DMS53 (cell line): ENCODE results near the gene OR8I2.
"Not testable (repeated sequence)": the region's sequence is repeated elsewhere in the genome, so short reads cannot be mapped to it uniquely, and the experiment has no call there.

ENCODE experiments used
- DNase-seq: peaks from one replicate; lab custom pipeline; 2025; lab: John Stamatoyannopoulos, UW

OR8I2 gene

GRCh38 chr11:56093008-56093407 is at the start of gene OR8I2:
Gene OR8I2, plus strand, starts transcription at chr11:56093308. Its CDS starts 0 bp downstream, at chr11:56093308.
- DNase-seq: no peak

GRCh38 chr11:56045538-56045937 is 47.6 kb upstream of the OR8I2 start:
- peak; percentile 2 for DNase-seq

- DNase-seq: no peak
Measured at GRCh38 chr11:56048480-56048879, 44.6 kb upstream of the OR8I2 start.

GRCh38 chr11:56049487-56049886 is 43.6 kb upstream of the OR8I2 start:
- no peak for DNase-seq

GRCh38 chr11:56056366-56056765 is 36.7 kb upstream of the OR8I2 start:
- not testable (repeated sequence) for DNase-seq

- DNase-seq: not testable (repeated sequence)
Measured at GRCh38 chr11:56057661-56058237, 35.4 kb upstream of the OR8I2 start.

GRCh38 chr11:56058260-56058780 is 34.8 kb upstream of the OR8I2 start:
- not testable (repeated sequence) for DNase-seq

GRCh38 chr11:56066980-56067379 is 26.1 kb upstream of the OR8I2 start:
- DNase-seq: no peak

GRCh38 chr11:56089697-56090096 is 3.4 kb upstream of the OR8I2 start:
- DNase-seq: no peak

- no peak for DNase-seq
Measured at GRCh38 chr11:56103210-56103737, 10.2 kb downstream of the OR8I2 start, which contains the start of gene OR8H2. Gene OR8H2, plus strand, starts transcription at chr11:56103687. Its CDS starts 1,356 bp downstream, at chr11:56105043.

- no peak for DNase-seq
Measured at GRCh38 chr11:56122073-56122472, 29.0 kb downstream of the OR8I2 start, which contains the start of gene OR8H3. Gene OR8H3, plus strand, starts transcription at chr11:56122373. Its CDS starts 0 bp downstream, at chr11:56122373.

- no peak for DNase-seq
Measured at GRCh38 chr11:56140151-56140661, 47.1 kb downstream of the OR8I2 start, which contains the start of gene OR8J3. Gene OR8J3, minus strand, starts transcription at chr11:56140201. Its CDS starts 2,483 bp downstream, at chr11:56137718.

GRCh38 chr11:56143681-56144080 is 50.6 kb downstream of the OR8I2 start:
- not testable (repeated sequence) for DNase-seq
